Cardiac septum (tissue), 1 donor: ENCODE data around the gene GINM1. TPM values are rescaled to one million over a fixed set of nuclear protein-coding genes. Genes with fewer than 3 reads are reported as not detected.
A peak's percentile ranks its signal among the peaks of the same experiment; 100 is the strongest.

ENCODE experiments used
- DNase-seq: peaks from one replicate; pipeline ENCODE4 v3.0.0-alpha.2; 2020; ENCODE audit warnings: low spot score
- intact Hi-C: fragments of 100-400 bp; cut with DNase I; formaldehyde crosslinking; loops from one replicate; pipeline ENCODE4 v1.14.0; 2022
- long read RNA-seq: library from polyadenylated mRNA; unstranded; transcript quantifications from one replicate; pipeline ENCODE4 v2.0.0, GENCODE V29; 2021
- total RNA-seq: library from RNA; stranded (reverse); fragmentation: NEBNext Ultra II Directional; extraction: Animal tissue kit (Norgen Biotek cat#: 25700); gene quantifications from one replicate; pipeline ENCODE4 v1.2.1, GENCODE V29; 2021
- donor health status: DM: no; HTN: no; CAD: no.

GINM1 gene
- total RNA-seq = 53.8 TPM
- long read RNA-seq, transcript GINM1-201 (8 exons, 2,024 nt) = major isoform, 130 of 142 reads
- long read RNA-seq, partial matches to known transcripts = 2 of 142 reads
- long read RNA-seq, other reads (novel, unspliced or antisense) = 10 of 142 reads

- DNase-seq = peak; percentile 98
- intact Hi-C loops = loop anchor here (2.0 to 5.0 kb wide), 3 partner anchors 19 to 152 kb away; partner anchors contain the start of genes KATNA1, LATS1 and PPIL4
Measured at GRCh38 chr6:149565527-149566409, at the start of gene GINM1. Gene GINM1 (plus strand): TSS chr6:149566375. CDS start chr6:149566415, 40 bp downstream.

- intact Hi-C loops = no loop called here
- no peak for DNase-seq
Measured at GRCh38 chr6:149529650-149530049, 36.5 kb upstream of the GINM1 start.

GRCh38 chr6:149534742-149535141 is 31.4 kb upstream of the GINM1 start:
- no peak for DNase-seq
- intact Hi-C loops = no loop called here

GRCh38 chr6:149541139-149541538 is 25.0 kb upstream of the GINM1 start:
- intact Hi-C loops = loop anchor here (10.0 kb wide), 1 partner anchor 464 kb away; no protein-coding TSS in a partner anchor
- DNase-seq = no peak

GRCh38 chr6:149544646-149545257 is 21.4 kb upstream of the GINM1 start:
- DNase-seq = no peak
- intact Hi-C loops = loop anchor here (10.0 kb wide), 1 partner anchor 460 kb away; no protein-coding TSS in a partner anchor

- no peak for DNase-seq
- intact Hi-C loops = loop anchor here (10.0 kb wide), 1 partner anchor 459 kb away; no protein-coding TSS in a partner anchor
Measured at GRCh38 chr6:149545258-149545753, 20.9 kb upstream of the GINM1 start.

- intact Hi-C loops = loop anchor here (2.0 to 10.0 kb wide), 2 partner anchors 19 to 459 kb away; no protein-coding TSS in a partner anchor
- DNase-seq = peak; percentile 97
Measured at GRCh38 chr6:149545754-149546471, 20.3 kb upstream of the GINM1 start, which contains the start of gene PPIL4. Gene PPIL4 (minus strand): TSS chr6:149546043. CDS start chr6:149546005, 38 bp downstream.

GRCh38 chr6:149551920-149552319 is 14.3 kb upstream of the GINM1 start:
- DNase-seq = no peak
- intact Hi-C loops = no loop called here

- intact Hi-C loops = no loop called here
- DNase-seq = no peak
Measured at GRCh38 chr6:149558029-149558428, 8.1 kb upstream of the GINM1 start.

GRCh38 chr6:149559389-149559788 is 6.8 kb upstream of the GINM1 start:
- intact Hi-C loops = no loop called here
- no peak for DNase-seq

- intact Hi-C loops = no loop called here
- no peak for DNase-seq
Measured at GRCh38 chr6:149560736-149561135, 5.4 kb upstream of the GINM1 start.

- intact Hi-C loops = no loop called here
Measured at GRCh38 chr6:149563203-149563927, 2.8 kb upstream of the GINM1 start.

GRCh38 chr6:149563928-149564325 is 2.2 kb upstream of the GINM1 start:
- intact Hi-C loops = loop anchor here (2.0 kb wide), 1 partner anchor 17 kb away; the partner anchor contains the start of gene PPIL4
- no peak for DNase-seq

More at GRCh38 chr6:149563203-149563927, 2.8 kb upstream of the GINM1 start:
- no peak for DNase-seq

GRCh38 chr6:149566410-149567193 is 427 bp downstream of the GINM1 start:
- peak; percentile 79 for DNase-seq
- intact Hi-C loops = loop anchor here (2.0 to 5.0 kb wide), 2 partner anchors 82 to 151 kb away; partner anchors contain the start of genes KATNA1 and LATS1

- no peak for DNase-seq
- intact Hi-C loops = loop anchor here (2.0 to 5.0 kb wide), 2 partner anchors 82 to 150 kb away; partner anchors contain the start of genes KATNA1 and LATS1
Measured at GRCh38 chr6:149567194-149567586, 1.0 kb downstream of the GINM1 start.

- intact Hi-C loops = loop anchor here (2.0 to 5.0 kb wide), 2 partner anchors 81 to 149 kb away; partner anchors contain the start of genes KATNA1 and LATS1
- DNase-seq = no peak
Measured at GRCh38 chr6:149567945-149568585, 1.9 kb downstream of the GINM1 start.

- intact Hi-C loops = no loop called here
- no peak for DNase-seq
Measured at GRCh38 chr6:149580880-149581279, 14.7 kb downstream of the GINM1 start.
